Loucy (cell line): ENCODE data around the gene CHP2.

ENCODE experiments used
- H2AFZ ChIP-seq: fragments of 200-600 bp; sonication (generic); 2 replicates; pipeline ENCODE4 v1.6.0; 2016; ENCODE audit warnings: antibody characterized with exemption, mild to moderate bottlenecking, low read length, moderate library complexity
- H3F3A ChIP-seq: fragments of 200-600 bp; 2 replicates; pipeline ENCODE4 v1.6.0; 2016; ENCODE audit warnings: antibody characterized with exemption, low read depth, mild to moderate bottlenecking
- H3K27me3 ChIP-seq: fragments of 200-600 bp; sonication (generic); 2 replicates; pipeline ENCODE4 v1.6.1; 2014; ENCODE audit warnings: low read length, mild to moderate bottlenecking; ENCODE audit not compliant: insufficient read depth, poor library complexity, severe bottlenecking
- H3K36me3 ChIP-seq: fragments of 200-600 bp; sonication (generic); 2 replicates; pipeline ENCODE4 v1.6.1; 2016; ENCODE audit warnings: low read length; ENCODE audit not compliant: insufficient read depth
- H3K4me1 ChIP-seq: fragments of 200-600 bp; sonication (generic); 2 replicates; pipeline ENCODE4 v1.5.1; 2014; ENCODE audit warnings: low read length, mild to moderate bottlenecking; ENCODE audit not compliant: insufficient read depth, poor library complexity, severe bottlenecking
- H3K4me2 ChIP-seq: fragments of 200-600 bp; sonication (generic); 2 replicates; pipeline ENCODE4 v1.6.0; 2014; ENCODE audit warnings: antibody characterized with exemption, low read length, low read depth, mild to moderate bottlenecking; ENCODE audit not compliant: poor library complexity, severe bottlenecking
- H3K4me3 ChIP-seq: fragments of 200-600 bp; sonication (generic); 2 replicates; pipeline ENCODE4 v1.5.1; 2014; ENCODE audit warnings: low read length, mild to moderate bottlenecking, mixed read lengths; ENCODE audit not compliant: poor library complexity, severe bottlenecking
- H3K79me2 ChIP-seq: fragments of 200-600 bp; sonication (generic); 2 replicates; pipeline ENCODE4 v1.6.1; 2014; ENCODE audit warnings: low read length; ENCODE audit not compliant: insufficient read depth
- H3K9ac ChIP-seq: fragments of 200-600 bp; sonication (generic); 2 replicates; pipeline ENCODE4 v1.6.0; 2014; ENCODE audit warnings: mild to moderate bottlenecking, low read depth, low read length, moderate library complexity; ENCODE audit not compliant: poor library complexity, severe bottlenecking
- H3K9me2 ChIP-seq: fragments of 200-600 bp; sonication (generic); replicated peaks from 2 replicates; pipeline ENCODE4 v1.6.1; 2016; ENCODE audit warnings: low read depth, low read length, mixed read lengths
- H3K9me3 ChIP-seq: fragments of 200-600 bp; sonication (generic); 2 replicates; pipeline ENCODE4 v1.6.1; 2014; ENCODE audit warnings: mild to moderate bottlenecking, antibody characterized with exemption, low read length, low read depth; ENCODE audit not compliant: insufficient read depth
- H4K20me1 ChIP-seq: fragments of 200-600 bp; sonication (generic); 2 replicates; pipeline ENCODE4 v1.6.0; 2014; ENCODE audit warnings: antibody characterized with exemption, low read length, mild to moderate bottlenecking; ENCODE audit not compliant: insufficient read depth, poor library complexity, severe bottlenecking
- CTCF ChIP-seq: fragments of 200-600 bp; sonication (generic); conservative IDR thresholded peaks from 2 replicates; pipeline ENCODE4 v1.5.1; 2014; ENCODE audit warnings: mild to moderate bottlenecking, antibody characterized with exemption, low read length
- EZH2phosphoT487 ChIP-seq: fragments of 200-600 bp; IDR thresholded peaks from 2 replicates; pipeline ENCODE4 v1.6.1; 2018; ENCODE audit warnings: antibody characterized with exemption, mild to moderate bottlenecking, moderate library complexity, borderline replicate concordance

The CHP2 gene

GRCh38 chr16:23771642-23772041 lies 16.8 kb downstream of the CHP2 start:
- TF ChIP-seq EZH2phosphoT487 (no peak), CTCF (no peak)
- Histone ChIP-seq H3K4me3 (no peak overlapping the region), H3K4me2 (no peak overlapping the region)

GRCh38 chr16:23773339-23773738 lies 18.5 kb downstream of the CHP2 start:
- Histone ChIP-seq H4K20me1 (no peaks in the 10 kb centered on the region), H3F3A (no peaks in the 10 kb centered on the region), H3K79me2 (no peaks in the 10 kb centered on the region), H3K27me3 (no peaks in the 10 kb centered on the region), H3K9me2 (no peaks in the 10 kb centered on the region), H3K4me2 (no peak overlapping the region), H3K4me1 (no peaks in the 10 kb centered on the region), H3K4me3 (no peak overlapping the region), H3K36me3 (no peaks in the 10 kb centered on the region), H3K9me3 (no peaks in the 10 kb centered on the region), H2AFZ (no peak overlapping the region), H3K9ac (no peak overlapping the region)
- TF ChIP-seq EZH2phosphoT487 = no peak
- no peak for TF ChIP-seq CTCF

More at GRCh38 chr16:23771642-23772041, 16.8 kb downstream of the CHP2 start:
- no peaks in the 10 kb centered on the region for H3K9me2 ChIP-seq
- no peaks in the 10 kb centered on the region for H3K27me3 ChIP-seq
- no peaks in the 10 kb centered on the region for H3F3A ChIP-seq
- H2AFZ ChIP-seq = no peak overlapping the region
- no peaks in the 10 kb centered on the region for H3K9me3 ChIP-seq
- H4K20me1 ChIP-seq = no peaks in the 10 kb centered on the region
- no peak overlapping the region for H3K9ac ChIP-seq
- no peaks in the 10 kb centered on the region for H3K79me2 ChIP-seq
- H3K36me3 ChIP-seq = no peaks in the 10 kb centered on the region
- H3K4me1 ChIP-seq = no peaks in the 10 kb centered on the region

GRCh38 chr16:23781176-23781575 lies 26.4 kb downstream of the CHP2 start:
- no peak for TF ChIP-seq CTCF
- TF ChIP-seq EZH2phosphoT487 = no peak

More at GRCh38 chr16:23781176-23781575, 26.4 kb downstream of the CHP2 start:
- H3K9ac ChIP-seq = no peak overlapping the region
- H4K20me1 ChIP-seq = no peaks in the 10 kb centered on the region
- H3K4me1 ChIP-seq = peaks cover 1% of the 10 kb centered on the region
- no peaks in the 10 kb centered on the region for H3K36me3 ChIP-seq
- H3K9me2 ChIP-seq = no peaks in the 10 kb centered on the region
- no peaks in the 10 kb centered on the region for H3K9me3 ChIP-seq
- H3K79me2 ChIP-seq = no peaks in the 10 kb centered on the region
- no peaks in the 10 kb centered on the region for H3F3A ChIP-seq
- no peak overlapping the region for H3K4me3 ChIP-seq
- H3K4me2 ChIP-seq = no peak overlapping the region
- H2AFZ ChIP-seq = no peak overlapping the region
- no peaks in the 10 kb centered on the region for H3K27me3 ChIP-seq
